GM12878 (cell line): ENCODE measurements around the gene CDH4.

Experiments used
- SIN3A ChIP-seq: IDR thresholded peaks from 2 replicates; pipeline ENCODE4 v1.6.1; 2012; ENCODE audit warnings: low read depth, low read length, improper control_type of control experiment
- TARDBP ChIP-seq: IDR thresholded peaks from 2 replicates; pipeline ENCODE4 v1.6.1; 2016; ENCODE audit warnings: borderline replicate concordance

DNA sequence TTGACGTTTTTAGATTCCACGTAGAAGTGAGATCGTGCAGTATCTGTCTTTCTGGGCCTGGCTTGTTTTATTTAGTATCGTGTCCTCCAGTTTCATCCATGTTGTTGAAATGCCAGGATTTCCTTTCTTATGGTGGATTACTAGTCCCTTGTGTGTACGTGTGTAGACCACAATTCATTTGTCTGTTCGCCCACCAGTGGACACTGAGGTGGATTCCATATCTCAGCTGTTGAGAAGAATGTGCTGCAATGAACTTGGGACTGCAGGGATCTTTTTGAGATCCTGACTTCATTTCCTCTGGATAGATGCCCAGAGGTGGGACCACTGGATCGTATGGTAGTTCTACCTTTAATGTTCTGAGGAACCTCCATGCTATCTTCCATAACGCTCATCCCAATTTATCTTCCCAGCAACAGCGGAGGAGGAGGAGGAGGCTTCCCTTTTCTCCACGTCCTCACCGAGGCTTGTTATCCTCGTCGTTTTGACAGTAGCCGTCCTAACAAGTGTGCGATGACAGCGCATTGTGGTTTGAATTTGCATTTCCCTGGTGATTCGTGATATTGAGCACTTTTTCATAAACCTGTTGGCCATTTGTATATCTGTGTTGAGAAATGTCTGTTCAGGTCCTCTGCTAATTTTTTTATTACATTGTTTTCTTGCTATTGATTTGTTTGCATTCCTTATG lies 62.4 kb downstream of the CDH4 start:
- TF ChIP-seq SIN3A (no peak), TARDBP (no peak)
